GM21723 (cell line): ENCODE data around the gene PCSK6.
"Not testable (repeated sequence)": the region's sequence is repeated elsewhere in the genome, so short reads cannot be mapped to it uniquely, and the experiment has no call there.

Experiments used
- ATAC-seq: cut with Tn5 transposase; IDR thresholded peaks from one replicate; pipeline ENCODE4 v1.9.1; 2021; ENCODE audit warnings: mild to moderate bottlenecking, moderate library complexity; ENCODE audit not compliant: unreplicated experiment

The PCSK6 gene

DNA sequence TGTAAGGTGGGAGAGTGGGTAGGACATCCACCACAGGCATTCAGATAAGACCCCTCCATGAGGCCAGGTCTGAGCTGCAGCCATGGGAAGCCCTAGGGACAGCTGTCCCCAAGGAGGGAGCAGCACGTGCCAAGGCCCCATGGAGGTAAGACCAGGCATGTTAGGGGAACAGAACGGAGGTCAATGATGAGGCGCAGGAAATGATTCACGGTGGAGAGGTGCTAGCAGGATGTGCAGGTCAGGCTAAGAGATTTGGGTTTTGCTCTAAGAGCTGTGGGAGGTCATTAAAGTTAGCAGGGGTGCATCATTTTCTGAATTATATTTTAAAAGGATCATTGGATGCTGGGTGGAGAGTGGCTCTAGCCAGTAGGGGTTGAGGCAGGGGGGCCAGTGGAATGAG, 128.1 kb downstream of the PCSK6 start:
- no peak for ATAC-seq

DNA sequence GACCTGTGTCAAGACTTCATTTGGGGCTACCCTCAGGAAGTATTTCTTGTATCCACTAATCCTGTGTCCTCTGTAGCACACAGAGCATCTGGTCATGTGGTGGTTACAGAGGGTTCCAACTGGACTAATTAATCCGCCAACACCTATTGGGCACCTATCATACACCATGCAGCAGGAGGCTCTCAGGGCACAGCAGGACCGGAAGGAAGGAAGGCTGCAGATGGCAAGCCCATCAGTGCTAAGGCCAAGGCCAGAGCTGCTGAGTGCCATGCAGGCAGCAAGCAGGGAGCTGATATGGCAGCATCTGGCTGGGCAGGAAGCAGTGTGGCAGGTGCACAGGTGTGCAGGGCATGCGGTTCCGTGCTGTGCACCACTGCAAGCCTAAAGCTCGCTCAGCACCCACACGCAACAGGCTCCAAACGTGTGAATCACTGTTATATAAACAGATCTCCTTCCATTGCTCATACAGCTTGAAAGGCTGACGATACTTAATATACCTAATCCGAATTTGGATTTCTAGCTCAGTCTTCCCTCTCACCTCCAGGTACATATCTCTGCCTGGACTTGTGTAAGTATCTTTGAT, 130.1 kb downstream of the PCSK6 start:
- no peak for ATAC-seq

DNA sequence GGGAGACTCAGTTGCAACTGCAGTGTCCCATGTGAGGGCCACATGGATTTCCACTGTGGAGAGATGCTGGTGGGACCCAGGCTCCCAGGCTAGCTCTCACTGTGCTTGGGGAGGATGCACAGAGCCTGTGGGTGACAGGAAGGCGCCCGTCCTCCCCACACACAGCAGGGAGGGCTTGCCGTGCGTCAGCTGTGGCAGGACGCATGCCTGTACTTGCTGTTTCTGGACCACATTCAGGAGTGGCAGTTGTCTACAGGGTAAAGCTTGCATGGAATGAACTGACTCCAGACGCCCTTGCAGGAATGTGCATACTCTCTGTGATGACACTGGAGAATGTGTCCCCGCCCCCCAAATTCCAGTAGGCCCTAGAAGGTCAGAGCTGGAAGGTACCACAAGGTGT, 130.6 kb downstream of the PCSK6 start:
- no peak for ATAC-seq

DNA sequence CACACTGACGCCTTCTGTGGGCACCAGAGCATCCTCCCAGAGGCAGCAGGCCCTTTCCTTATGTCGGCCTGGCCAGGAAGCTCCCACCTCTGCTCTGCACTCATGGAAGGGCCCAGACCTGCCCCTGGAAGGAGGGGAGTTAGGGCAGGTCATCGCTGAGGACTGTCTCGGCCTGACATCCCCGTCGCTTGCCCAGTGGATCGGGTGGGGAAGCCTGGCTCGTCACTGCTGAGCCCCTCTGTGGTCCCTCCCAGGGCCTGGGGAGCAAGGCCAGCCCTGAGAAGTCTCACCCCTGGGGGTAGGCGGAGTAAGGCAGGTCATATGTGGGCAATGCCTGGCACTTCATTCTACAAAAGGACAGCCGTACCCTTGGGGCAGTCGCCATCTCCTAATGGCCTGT, 131.6 kb downstream of the PCSK6 start:
- no peak for ATAC-seq

DNA sequence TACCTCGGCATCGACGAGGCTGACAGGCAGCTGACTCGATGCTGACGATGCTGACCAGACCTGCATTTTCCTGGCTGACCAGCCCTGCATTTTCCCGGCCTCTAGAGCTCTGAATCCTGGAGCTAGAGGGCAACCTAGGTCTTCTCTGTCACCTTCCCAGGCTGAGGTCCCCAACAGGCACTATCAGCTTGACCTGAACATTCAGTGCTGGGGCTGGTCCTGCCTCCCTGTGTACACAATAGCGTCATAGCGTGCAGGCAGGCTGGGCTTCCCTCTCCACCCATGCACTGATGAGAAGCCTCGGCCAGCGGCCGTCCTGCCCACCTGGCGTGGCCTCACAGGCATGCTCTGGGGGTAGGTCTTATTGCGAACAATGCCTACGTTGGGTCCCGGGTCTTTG, 132.2 kb downstream of the PCSK6 start:
- no peak for ATAC-seq

DNA sequence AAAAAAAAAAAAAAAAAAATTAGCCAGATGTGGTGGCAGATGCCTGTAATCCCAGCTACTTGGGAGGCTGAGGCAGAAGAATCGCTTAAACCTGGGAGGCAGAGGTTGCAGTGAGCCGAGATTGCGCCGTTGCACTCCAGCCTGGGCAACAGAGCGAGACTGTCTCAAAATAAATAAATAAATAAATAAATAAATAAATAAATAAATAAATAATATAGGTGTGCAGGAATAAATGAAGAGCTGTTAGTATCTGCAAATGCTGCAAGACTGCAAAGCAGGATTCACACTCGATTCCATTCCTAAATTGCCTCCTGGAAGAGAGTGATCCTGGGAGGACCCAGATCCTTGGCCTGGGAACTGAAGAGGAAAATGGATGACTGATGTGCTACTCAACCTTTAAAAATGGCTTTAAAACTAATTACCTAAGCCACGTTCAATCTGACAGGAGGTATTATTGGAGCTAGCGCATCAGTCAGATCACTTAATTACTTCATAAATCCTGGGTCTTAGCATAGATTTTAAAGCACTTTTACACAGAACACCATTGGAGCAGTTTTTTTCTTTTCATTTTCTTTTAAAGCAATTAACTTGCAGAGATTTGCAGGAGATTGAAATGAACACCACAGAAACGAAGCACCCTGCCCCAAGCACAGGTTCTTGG, 132.9 kb downstream of the PCSK6 start:
- ATAC-seq = not testable (repeated sequence)

DNA sequence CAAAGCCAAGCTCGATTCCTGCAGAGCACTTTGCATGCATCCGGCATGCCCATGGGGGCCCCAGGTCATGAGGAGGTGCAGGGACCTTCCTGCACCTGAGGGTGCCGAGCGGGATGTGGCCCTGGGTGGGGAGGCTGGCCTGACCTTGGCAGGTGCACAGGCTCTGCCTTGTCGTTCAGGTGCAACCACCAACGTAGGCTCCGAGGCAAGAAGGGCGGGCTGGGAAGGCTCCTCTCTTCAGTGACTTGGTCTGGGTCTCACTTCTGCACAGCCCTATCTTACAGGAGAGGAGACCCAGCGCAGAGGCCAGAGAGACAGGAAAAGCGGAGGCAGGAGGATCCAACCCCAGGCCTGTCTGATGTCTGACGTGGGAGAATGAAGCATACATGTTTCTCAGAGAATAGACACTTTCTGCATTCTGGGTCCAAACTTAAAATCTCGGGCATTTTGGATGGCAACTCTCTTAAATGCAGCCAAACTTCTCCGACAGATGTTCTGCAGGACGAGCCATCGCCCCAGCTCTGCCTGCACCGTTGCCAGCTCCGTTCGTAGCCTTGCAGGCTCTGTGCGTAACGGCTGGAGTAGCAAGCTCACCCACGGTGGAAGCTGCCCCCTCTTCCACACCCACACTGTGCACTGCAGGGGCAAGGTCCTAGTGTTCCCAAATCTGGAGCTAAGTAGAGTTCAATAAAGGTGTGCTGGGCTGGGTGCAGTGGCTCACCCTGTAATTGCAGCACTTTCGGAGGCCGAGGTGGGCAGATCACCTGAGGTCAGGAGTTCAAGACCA, 133.6 kb downstream of the PCSK6 start:
- no peak for ATAC-seq

DNA sequence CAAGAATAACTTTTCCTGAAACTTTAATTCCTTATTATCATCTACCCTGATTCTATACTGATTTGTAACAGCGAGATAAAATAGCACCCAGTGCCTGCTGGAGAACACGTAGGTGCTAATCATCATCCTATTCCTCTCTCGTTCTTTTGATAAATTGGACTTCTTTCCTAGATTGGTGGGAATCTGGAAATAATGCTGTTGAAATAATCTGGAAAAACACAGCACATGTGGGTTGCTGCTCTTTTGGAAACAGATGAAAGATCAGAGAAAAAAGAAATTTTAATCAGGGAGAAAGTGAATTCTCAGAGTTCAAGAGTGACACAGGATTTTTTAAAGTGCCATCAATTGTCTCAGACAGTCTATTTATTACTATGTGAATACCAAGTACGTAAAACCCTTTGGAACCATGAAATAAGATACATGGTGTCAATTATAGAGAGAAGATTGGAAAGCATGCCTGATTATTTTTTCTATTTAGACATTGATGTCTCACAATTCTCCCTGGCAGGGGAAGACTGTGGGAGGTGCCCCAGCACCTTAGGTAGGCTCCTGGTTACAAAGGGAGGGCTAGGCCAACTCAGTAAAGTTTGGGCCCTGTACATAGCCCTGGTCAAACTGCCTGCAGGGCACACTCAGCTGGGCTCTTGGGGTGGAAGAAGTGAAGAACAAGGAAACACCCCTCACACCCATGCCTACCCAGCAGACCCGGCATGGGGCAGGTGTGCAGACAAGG, 134.4 kb downstream of the PCSK6 start:
- no peak for ATAC-seq

DNA sequence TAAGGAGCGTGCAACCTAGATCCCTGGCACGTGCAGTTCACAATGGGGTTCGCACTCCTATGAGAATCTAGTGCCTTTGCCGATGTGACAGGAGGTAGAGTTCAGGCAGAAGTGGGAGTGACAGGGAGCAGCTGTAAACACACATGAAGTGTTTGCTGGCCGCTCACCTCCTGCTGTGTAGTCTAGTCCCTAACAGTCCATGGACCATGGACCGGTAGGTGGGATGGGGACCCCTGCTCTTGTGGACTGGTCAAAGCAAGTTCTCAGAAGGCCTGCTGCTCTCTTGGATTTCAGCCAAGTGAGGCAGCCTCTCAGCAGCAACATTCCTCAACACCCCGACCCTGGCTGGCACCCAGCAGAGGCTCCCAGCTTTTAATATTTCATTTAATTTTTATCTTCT, 136.3 kb downstream of the PCSK6 start:
- ATAC-seq = no peak

DNA sequence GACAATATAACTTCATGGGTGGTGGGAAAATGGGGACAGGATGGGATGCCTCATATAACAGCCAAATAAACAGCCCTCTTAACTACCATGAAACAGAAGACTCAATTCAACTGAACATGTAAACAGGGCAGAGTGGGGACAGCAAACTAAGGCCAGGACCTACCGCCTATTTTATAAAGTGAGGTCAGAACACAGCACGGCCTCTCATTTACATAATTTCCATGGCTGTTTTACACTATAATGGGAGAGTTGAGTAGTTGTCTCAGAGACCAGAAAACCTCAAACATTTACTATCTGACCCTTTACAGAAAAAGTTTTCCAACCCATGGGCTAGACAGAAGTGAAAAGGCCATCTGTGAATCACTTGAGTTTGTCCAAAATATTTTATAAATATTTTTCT, 137.8 kb downstream of the PCSK6 start:
- ATAC-seq = no peak

DNA sequence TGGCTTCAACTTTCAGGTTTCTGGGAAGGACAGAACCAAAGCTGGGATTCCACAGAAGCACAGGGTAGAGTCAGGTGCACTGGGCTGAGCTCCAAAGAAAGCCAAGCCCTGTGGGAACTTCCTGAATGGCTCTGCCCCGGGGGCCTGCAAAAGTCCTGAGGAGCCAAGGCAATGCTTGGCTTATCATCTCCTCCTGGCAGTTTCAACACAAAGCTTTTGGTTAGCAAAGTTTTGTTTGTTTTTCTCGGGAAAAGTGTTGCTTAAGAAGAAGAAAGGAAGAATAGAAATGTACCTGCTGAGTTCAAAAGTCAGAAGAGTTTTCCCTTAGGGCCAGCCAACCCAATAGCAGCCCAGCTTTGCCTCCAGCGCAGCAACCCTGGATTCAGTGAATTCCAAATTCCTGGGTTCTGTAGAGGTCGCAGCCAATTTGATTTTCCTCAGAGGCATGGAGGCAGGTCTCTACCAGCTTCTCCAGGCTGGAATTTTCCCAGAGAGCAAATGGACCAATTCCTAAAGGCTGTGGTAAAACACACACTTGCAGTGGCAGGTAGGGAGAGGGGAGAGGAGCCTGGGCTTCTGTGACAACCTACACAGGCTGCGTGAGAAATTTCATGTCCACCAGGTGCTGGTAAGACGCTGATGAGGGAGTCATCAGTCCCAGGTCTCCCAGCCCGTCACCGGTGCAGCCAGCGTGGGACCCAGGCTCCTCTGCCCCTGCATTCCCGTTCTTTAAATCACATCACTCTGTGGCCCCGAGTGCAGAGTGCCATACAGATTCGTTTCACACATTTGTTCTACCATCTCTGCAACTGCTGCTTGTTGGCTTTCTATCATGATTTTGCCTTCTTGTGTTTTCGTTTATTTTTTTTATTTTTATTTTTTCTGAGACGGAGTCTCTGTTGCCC, 140.2 kb downstream of the PCSK6 start:
- no peak for ATAC-seq

DNA sequence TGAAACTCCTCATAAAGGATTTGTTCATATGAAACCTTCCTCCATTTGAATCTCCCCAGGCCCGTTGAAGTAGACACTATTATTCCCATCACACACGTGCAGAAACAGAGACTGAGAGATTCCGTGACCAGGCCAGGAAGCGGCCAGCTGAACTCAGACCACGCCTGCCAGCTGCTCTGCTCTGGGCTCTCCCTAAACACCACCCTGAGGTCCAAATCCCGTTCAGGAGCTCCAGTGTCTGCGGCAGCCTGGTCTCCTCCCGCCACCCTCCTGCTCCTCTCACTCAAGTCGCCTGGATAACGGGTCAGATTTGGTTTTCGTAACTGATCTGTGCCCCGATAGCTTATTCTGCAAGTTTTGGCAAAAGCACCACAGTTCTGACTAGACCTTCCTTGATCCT, 140.9 kb downstream of the PCSK6 start:
- no peak for ATAC-seq

DNA sequence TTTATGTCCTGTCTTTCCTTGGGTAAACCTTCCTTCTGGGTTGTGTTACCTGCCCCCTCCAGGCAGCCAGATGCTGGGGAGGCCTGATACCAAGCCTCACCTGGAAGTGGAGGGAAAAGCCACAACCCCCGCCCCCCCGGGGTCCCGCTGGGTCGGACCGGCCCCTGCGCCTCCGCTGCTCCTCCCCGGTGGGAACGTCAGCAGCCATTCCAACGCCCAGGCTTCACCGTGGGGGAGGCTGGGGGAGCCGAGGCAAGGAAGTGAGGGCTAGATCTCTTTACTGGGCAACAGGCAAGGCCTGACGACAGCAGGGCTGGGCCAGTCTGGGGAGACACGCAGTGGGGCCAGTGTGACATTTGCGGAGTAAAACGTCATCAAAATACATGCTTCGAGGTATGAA, 141.5 kb downstream of the PCSK6 start:
- no peak for ATAC-seq

DNA sequence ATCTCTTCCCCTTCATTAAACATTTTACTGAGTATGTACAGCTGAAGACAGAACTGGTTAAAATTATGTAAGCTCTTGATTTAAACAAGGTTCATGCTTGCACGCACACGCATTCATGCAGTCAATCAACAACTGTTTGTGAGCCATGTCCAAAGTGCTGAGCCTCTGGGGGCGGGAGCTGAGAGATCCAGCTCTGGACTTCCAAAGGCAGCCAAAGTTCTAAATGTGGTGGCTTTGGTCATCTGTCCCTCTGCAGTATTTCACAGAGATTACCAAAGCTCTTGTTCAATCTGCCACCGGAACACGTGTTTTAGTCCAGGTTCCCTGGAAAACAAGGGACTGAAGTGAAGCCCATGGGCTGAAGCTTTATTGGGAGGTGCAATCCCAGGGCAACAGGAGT, 142.1 kb downstream of the PCSK6 start:
- ATAC-seq = no peak

DNA sequence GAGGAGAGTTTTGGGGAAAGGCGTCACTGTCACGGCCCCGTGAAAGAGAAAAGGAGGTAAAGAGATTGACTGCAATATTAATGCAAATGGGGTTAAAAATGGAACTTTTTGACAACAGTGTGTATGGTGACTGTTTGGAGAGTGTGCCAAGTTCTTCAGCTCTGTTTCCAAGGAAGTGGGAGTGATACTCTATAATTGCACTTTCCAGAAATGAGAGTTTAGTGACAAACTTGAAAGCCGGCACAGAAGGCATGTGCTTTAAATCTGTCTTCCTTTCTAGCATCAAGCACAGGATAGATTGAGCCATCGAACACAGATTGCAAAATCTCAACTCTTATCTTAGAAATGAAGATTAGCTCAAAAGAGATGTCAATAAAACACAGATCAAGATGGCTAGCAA, 142.6 kb downstream of the PCSK6 start:
- no peak for ATAC-seq

DNA sequence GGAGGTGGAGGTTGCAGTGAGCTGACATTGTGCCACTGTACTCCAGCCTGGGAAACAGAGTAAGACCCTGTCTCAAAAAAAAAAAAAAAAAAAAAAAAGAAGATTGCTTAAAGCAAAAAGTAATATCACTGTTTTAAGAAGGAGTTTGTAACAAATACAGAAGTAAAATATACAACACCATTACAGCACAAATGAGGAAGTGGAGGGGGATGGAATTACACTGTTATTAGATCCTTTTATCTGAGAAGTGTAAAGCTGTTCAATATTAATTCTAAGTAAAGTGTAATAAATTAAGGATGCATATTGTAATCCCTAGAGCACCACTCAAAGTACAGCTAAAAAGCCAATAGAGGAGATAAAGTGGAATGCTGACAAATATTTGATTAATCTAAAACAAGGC, 147.5 kb downstream of the PCSK6 start:
- no peak for ATAC-seq

DNA sequence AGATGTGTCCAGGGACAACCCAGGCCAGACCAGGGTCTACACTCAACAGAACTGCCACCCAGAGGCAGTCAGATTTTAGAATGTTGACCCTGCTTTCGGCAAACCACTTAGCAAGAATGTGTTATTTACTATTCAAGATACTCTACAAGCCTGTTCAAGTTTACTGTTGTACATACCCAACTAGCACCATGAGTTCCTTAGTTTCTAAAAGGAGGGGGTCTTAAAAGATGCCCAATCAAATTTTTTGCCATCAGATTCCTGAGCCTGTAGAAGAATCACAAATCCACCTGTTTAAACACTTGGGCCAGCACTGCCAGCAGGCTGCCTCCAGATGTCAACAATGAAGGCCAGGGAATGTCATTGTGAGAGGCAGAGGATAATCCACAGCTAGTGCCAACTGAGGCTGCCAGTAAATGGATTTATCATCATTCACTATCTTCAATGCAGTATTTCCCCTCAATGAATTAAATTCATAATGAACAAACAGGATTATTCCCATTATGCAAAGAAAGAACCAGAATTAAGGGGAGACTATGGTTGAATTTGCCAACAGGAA, 150.9 kb downstream of the PCSK6 start:
- ATAC-seq = no peak

DNA sequence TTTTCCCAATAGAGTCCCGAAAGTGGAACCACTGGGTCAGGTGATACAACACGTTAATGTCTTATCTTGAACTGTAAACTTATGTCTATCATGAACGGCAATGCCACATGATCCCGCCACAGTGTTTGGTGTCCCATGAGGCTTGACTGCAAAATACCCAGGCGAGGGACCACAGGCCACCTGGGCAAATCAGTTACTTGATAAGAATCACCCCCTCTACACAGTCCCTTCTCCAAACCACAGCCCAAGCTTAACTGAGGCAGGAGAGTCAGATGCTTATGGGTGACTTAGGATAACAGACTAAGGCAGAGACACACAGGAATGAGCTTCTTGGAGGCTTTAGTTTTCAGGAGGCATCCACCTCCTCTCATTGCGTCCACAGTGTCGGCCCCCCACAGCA, 151.5 kb downstream of the PCSK6 start:
- ATAC-seq = no peak

DNA sequence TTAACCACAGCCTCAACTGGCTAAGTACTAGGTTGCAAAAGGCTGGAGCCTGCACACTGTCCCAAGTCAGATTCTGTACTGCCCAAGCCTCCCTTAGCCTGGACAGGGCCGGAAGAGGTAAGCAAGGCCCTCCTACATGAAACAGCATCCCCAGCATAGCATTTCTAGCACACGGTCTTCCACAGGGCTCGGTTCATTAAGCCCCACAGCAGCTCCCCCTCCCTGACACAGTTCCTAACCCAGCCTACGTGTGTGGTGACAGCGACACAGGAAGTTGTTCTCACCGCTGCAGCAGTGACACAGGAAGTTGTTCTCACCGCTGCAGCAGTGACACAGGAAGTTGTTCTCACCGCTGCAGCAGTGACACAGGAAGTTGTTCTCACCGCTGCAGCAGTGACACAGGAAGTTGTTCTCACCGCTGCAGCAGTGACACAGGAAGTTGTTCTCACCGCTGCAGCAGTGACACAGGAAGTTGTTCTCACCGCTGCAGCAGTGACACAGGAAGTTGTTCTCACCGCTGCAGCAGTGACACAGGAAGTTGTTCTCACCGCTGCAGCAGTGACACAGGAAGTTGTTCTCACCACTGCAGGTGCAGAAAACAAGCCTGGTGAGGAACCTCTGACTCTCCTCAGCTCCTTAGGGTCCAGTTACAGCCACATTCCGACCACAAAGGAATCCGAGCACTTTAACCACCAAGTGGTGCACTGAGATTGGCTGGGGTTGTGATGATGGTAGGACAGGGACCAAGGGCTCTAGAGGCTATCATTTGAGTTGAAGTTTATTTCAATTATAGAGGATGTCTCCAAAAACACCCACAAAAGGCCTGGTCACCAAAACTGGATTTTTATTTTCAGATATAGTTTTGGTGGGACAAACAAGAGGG, 155.4 kb downstream of the PCSK6 start:
- not testable (repeated sequence) for ATAC-seq
